Measurements from ENCODE around the gene TPP2.

The TPP2 gene

GRCh38 chr13:102597029-102597961 is 509 bp downstream of the TPP2 start:
- DNase-seq, result peak; percentile 23

DNA sequence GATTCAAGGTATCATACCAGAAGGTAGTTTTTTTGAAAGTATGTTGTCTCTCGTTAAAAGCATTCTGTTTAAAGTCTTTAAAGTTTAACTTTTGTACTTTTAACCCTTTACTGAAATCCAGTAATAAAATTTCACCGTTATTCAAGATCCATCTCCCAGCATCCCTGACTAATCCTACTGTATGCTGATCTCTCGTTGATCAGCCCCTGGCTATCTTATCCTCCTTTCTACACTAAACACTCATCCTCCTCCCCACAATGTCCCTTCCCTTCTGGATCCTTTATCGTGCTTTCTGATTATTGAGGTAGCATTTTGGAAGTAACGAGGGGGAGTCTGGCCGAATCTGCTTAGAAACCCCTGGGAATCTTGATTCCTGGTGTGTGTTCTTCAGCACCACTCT is 1.3 kb downstream of the TPP2 start:
- no peak for DNase-seq

DNA sequence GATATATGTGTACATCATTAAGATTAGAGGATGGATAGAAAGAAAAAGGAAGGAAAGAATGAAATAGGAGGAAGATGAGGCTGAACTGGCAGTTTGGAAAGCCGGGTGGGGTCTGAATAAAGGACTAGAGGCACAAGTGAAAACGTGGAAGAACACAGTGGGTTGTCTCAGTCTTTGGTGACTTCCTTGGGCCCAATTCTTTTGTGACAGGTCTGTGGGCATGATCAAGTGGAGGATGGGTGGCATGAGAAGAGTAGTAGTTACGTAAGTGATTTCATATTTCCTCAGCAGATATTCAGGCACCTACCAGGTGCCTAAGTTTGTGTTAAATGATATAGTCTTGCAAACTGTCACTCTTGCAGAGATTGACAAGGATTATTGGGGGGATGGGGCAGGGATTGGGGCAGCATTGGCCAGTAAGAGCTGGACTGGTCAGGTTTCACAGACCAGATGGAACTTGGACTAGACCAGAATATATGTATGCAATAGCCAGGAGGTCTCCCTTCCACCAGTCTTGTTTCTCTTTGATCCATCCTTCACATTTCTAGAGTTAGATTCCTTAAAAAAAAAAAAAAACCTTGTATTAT is 2.7 kb downstream of the TPP2 start:
- DNase-seq, result no peak

DNA sequence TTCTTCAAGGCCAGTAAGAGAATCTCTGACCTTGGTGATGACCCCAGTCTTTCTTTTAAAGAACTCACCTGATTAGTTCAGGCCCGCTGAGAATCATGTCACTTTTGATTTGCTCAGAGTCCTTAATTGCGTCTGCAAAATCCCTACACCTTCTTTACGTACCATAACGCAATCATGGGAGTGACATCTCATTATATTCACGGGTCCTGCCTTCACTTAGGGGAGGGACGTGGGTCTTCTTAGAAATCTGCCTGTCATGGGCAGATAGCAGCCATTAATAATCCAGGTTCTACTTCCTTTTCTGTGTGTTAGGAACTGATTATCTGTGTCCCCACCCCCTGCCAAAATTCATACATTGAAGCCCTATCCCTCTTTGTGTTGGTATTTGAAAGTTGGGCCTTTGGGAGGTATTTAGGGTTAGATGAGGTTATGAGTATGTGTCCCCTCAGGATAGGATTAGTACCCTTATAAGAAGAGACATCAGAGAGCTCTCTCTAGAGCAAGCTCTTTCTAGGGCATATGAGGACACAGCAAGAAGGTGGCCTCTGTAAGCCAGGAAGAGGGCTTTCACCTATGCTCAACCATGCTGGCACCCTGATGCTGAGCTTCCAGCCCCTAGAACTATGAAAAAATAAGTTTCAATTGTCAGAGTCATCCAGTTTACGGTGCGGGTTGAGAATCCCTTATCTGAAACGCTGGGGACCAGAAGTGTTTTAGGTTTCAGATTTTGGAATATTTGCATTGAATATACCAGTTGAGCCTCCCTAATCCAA is 9.9 kb downstream of the TPP2 start:
- DNase-seq, result no peak

DNA sequence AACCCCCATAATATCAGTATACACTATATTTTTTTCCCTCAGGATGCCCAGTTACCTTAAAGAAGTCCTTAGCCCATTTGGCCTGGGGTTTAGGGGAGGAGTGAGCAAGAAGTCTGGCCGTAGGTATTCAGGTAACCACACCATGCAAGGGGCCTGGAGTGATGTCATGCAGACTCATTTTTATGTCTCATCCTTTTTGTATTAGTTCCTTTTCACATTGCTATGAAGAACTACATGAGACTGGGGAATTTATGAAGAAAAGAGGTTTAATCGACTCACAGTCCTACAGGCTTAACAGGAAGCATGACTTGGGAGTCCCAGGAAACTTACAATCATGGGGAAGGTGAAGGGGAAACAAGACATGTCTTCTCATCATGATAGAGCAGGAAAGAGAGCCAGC is 12.2 kb downstream of the TPP2 start:
- DNase-seq, result no peak

- no peak for DNase-seq
Observed at GRCh38 chr13:102609696-102610095, 12.9 kb downstream of the TPP2 start.

GRCh38 chr13:102610296-102610895 is 13.6 kb downstream of the TPP2 start:
- no peak for DNase-seq

DNA sequence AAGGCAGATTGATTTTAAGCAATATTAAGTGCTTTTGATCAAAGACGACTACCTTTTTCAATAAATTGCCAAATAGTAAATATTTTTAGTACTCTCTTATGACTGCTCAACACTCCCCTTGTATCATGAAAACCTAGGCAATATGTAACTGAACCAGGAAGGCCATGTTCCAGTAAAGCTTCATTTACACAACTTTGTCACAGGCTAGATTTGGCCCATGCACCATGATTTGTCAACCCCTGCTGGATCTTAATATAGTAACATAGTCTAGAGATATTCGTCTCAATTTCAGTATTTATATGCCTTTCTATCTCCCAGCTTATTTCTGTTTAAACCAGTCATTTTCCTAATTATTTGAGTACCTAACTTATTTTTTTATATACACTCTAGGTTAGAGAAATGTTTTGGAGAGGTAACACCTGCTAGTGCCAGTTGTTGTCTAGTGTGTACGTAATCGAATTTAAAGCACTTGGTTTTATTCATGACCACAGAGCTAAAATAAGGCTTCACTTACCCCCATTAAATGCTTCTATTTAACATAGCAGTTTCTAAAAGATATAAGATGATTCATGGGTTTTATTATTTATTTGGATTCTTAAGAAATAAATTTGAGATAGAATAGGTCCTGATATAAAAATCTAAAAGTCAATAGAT is 21.0 kb downstream of the TPP2 start:
- DNase-seq, result no peak

DNA sequence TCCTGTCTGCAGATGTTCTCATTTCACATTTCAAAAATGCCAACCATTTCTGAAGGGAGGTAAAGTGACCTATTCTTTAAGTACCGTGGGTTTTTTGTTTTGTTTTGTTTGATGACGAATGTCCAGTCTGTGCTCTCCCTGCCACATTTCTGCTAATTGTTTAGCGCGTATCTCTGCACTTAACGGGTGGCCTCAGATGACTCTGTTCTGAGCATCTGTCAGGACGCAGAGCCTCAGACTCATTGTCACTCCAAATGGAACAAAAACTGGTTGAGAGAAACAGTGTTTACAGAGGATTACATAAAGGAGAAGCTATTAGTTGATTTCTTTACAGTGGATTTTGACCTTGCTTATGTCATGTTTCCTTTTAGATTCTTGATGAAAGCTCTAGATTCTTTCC is 23.7 kb downstream of the TPP2 start:
- DNase-seq, result no peak

- no peak for DNase-seq
Observed at GRCh38 chr13:102626928-102627327, 30.1 kb downstream of the TPP2 start.

- DNase-seq, result no peak
Observed at GRCh38 chr13:102628559-102628958, 31.8 kb downstream of the TPP2 start.

GRCh38 chr13:102631198-102631597 is 34.4 kb downstream of the TPP2 start:
- no peak for DNase-seq

DNA sequence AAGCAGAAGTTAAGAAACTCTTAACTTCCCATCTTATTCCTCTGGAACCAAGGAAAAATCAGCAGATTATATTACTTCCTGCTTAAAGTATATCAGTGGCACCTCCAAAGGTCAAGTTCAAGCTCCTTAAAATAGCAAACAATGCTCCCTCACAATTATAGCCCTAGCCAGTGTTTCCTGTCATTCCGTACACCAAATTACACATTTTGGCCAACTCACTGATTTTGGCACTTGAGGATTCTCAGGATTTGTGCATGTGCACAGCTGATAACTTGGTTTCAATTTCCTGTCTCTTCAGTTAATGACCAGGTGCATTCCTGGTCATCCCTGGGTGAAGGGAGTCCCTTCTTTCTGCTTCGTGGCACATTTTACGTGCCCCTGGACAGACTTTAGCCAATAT is 42.0 kb downstream of the TPP2 start:
- DNase-seq, result no peak

- DNase-seq, result no peak
Observed at GRCh38 chr13:102642029-102642428, 45.2 kb downstream of the TPP2 start.

GRCh38 chr13:102642475-102642874 is 45.7 kb downstream of the TPP2 start:
- DNase-seq, result no peak

DNA sequence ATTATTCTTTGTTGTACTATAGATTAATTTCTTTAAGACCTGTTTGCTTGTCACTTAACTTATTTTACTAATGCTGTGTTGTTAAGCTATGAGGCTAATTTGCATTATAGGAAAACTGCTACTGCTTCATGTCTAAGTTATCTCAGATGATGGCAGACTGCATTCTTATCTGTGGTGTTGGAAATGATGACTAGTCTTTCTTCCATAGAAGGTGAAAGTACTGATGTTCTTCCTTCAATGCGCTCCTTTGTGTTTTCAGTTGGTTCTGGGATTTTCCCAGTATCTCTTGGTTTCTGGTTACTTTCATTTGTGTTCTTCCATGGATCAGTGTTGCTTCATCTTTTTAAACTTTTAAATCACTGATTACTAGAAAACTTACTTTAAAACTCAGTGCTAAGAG is 46.9 kb downstream of the TPP2 start:
- no peak for DNase-seq

GRCh38 chr13:102645701-102646100 is 48.9 kb downstream of the TPP2 start:
- DNase-seq, result no peak

GRCh38 chr13:102648046-102648445 is 51.3 kb downstream of the TPP2 start:
- no peak for DNase-seq

DNA sequence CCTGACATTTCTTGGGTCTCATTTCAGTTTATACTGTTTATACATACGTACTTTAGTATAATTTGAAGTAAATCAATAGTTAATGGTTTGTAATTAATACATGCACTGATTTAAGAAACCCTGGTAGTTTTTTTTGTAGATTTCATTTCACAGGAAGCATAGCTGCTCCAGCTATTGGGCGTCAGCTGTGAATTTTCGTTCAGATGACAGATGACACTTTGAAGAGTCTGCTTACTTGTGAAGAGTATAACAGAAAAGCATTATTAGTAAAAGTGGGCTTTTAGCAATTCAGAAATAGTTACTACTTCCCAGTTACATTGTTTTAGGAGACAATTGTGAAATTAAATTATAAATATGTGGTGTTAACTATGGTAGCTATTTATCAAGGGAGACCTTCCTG is 53.7 kb downstream of the TPP2 start:
- DNase-seq, result no peak

- no peak for DNase-seq
Observed at GRCh38 chr13:102651392-102651791, 54.6 kb downstream of the TPP2 start.

DNA sequence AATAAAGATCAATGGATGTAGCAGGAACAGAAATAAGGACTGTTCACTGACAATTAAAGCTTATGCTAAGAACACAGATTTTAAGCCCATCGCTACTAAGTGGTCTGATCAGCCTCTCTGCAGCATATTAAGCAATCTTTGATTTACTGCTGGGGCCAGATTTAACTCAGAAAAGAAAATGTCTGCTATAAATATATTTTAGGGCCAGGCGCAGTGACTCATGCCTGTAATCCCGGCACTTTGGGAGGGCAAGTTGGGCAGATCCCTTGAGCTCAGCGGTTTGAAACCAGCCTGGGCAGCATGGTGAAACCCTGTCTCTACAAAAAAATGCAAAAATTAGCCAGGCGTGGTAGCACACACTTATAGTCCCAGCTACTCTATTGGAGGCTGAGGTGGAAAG is 55.1 kb downstream of the TPP2 start:
- DNase-seq, result no peak

GRCh38 chr13:102654756-102655155 is 58.0 kb downstream of the TPP2 start:
- no peak for DNase-seq

DNA sequence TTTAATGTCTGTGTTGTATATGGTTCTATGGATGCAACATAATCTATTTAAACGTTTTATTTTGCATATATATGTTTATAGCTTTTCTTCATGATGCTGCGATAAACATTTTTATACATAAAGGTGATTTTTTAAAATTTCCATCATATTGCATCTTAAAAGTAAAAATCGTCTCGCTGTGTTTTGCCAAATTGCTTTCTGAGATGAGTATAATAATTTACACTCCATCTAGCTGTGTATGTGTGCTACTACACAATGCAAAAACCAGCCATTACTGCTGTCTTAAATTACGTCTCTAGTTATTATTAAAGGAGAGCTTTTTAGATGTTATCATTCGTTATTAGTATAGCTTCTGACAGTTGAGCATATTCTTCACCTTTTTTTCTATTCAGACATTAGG is 60.8 kb downstream of the TPP2 start:
- DNase-seq, result no peak
